Skin of body (tissue), 2 donors: ENCODE measurements around the gene CELSR3. TPM values are rescaled to one million over a fixed set of nuclear protein-coding genes. Genes with fewer than 3 reads are reported as not detected.

Experiments
- DNase-seq: peaks from one replicate; lab custom pipeline; 2025; lab: John Stamatoyannopoulos, UW
- total RNA-seq: library from RNA; depleted of rRNA; stranded (reverse); fragments of >200 nt; gene quantifications from one replicate; pipeline ENCODE4 v1.2.3, GENCODE V29; 2014

Gene CELSR3
- total RNA-seq, 1 donor from 2014 or later: 0.39 TPM

- DNase-seq: peak; percentile 90
Measured at GRCh38 chr3:48663489-48664312, 1.0 kb upstream of the CELSR3 start.

GRCh38 chr3:48662145-48662752 lies 437 bp downstream of the CELSR3 start:
- DNase-seq: no peak

GRCh38 chr3:48661501-48662144 lies 1.1 kb downstream of the CELSR3 start:
- DNase-seq: peak; percentile 71

- no peak for DNase-seq
Measured at GRCh38 chr3:48660800-48661400, 1.8 kb downstream of the CELSR3 start.

- DNase-seq: no peak
Measured at GRCh38 chr3:48656841-48657281, 5.8 kb downstream of the CELSR3 start.

- no peak for DNase-seq
Measured at GRCh38 chr3:48656061-48656840, 6.4 kb downstream of the CELSR3 start.

- DNase-seq: no peak
Measured at GRCh38 chr3:48655606-48656005, 7.1 kb downstream of the CELSR3 start.

- no peak for DNase-seq
Measured at GRCh38 chr3:48655063-48655462, 7.6 kb downstream of the CELSR3 start.

GRCh38 chr3:48652923-48653715 lies 9.6 kb downstream of the CELSR3 start:
- DNase-seq: no peak

- no peak for DNase-seq
Measured at GRCh38 chr3:48651771-48652170, 10.9 kb downstream of the CELSR3 start.

GRCh38 chr3:48650723-48651122 lies 12.0 kb downstream of the CELSR3 start:
- DNase-seq: no peak

- no peak for DNase-seq
Measured at GRCh38 chr3:48648188-48648850, 14.4 kb downstream of the CELSR3 start.

- no peak for DNase-seq
Measured at GRCh38 chr3:48647714-48648113, 15.0 kb downstream of the CELSR3 start.

- no peak for DNase-seq
Measured at GRCh38 chr3:48644898-48645760, 17.6 kb downstream of the CELSR3 start.

GRCh38 chr3:48642605-48643004 lies 20.1 kb downstream of the CELSR3 start:
- DNase-seq: no peak

GRCh38 chr3:48641396-48641795 lies 21.3 kb downstream of the CELSR3 start:
- no peak for DNase-seq

- no peak for DNase-seq
Measured at GRCh38 chr3:48639944-48640606, 22.6 kb downstream of the CELSR3 start.

GRCh38 chr3:48637305-48637704 lies 25.4 kb downstream of the CELSR3 start:
- no peak for DNase-seq
